ENCODE data around the gene COLEC12. TPM values are rescaled to one million over a fixed set of nuclear protein-coding genes. Genes with fewer than 3 reads are reported as not detected.

COLEC12 gene
- polyA plus RNA-seq, 3 donors = 20.9 to 28.6 (median 25.4) TPM

DNA sequence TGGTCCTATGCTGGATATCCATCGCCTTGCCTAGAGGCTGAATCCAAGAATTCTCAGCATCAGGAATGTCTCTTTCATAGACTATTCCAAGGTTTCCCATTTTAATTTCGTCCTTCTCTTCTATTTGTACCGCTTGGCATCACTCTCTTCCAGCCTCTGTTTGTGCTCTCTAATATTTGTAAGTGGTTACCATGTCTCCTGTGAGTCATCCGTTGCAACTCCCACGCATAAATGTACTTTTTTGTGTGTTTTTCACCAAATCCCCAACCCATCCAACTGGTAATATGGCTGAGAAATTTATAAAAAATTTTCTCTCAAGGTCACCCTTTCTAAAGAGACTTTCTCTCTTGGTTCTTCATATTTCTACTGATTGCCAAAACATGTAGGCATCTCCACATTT is 21.8 kb downstream of the COLEC12 start:
- DNase-seq = no peak

DNA sequence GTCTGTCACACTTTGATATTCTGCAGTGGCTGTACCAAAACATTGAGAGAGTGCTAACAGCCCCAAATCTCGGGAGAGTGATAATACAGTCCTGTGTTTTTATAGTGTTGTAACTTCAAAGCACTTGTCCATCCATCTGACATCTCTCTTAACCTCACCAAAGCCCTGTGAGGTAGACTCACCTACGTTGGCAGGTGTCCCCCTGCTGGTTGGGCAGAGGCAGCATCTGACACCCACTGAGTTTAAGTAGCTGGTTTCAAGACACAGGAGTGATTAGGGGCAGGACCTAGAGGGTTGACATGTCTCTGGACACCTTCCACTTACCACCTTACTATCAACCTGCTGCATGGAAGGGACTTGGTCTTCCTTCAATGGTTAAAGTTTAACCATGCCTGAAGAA is 22.9 kb downstream of the COLEC12 start:
- DNase-seq = no peak

DNA sequence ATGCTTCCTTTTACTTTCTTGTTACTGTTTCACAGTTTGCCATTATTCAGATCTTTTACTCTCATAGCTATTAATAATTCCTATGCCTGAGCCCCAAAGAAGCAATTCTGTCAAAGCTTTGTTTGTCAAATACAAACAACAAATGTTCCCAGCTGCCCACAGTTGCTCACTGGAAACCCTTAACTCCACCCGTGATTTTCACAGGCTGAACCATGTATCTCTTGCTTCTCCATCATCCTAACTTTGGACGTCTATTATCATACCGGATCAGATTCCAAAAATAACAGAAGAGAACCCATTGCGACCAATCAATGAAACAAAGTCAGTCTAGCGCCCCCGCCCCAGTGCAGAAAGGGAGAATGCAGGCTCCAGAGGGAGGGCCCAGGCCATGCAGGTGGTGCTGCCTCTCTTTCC is 24.2 kb downstream of the COLEC12 start:
- no peak for DNase-seq

DNA sequence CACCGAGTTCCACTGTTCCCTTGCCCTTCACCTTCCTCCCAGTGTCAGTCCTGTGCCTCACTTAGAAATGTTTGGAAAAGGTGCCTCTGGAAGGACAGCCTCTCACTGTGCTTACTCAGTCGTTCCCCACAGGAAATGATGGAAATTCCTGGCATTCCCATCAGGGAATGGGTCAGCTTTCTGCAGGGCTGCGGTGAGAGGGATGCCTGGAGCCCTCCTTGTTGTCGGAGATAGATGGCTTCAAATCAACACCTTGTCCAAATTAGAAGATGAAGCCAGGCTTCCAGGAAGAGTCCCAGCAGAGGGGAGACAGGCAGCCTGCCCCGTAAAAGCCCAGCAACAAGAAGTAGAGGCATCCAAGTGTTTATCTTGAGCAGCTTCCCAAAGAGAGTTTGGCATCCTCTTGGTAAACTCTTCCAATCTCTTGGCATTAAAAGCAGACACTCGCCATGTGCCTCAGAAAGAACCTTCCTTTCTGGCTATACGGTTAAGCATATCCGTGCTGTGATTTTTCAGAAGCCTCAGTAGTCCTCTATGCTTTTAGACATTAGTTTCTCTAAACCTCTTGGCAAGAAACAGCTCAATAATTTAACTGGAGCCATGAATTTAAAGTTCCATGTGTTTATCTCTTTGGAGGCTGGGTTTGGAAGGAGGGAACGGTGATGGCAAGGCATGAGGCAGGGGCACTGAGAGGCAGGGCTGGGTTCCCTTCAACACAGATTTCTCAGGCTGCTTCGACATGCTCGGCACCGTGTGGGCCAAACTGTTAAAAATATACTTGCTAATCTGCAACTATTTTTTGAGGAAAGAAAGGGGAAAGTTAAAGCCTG is 25.1 kb downstream of the COLEC12 start:
- DNase-seq = no peak

DNA sequence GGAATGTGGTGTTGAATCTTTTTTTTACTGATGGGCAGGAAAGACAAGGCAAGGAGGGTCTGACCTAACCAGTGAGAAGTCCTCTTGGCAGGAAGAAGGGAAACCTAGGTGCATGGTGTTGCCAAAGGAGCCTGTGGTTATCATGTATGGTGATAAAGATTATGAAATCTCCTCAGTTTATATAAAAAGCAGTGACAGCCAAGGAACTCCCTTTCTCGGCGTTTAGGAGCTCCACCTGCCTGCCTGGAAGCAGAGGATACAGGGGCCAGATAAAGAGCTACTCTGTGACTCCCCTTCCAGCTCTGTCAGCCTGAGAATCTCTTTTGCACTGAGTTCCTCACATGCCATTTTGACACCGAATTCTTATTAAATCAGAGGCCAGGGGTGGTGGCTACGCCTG is 26.1 kb downstream of the COLEC12 start:
- DNase-seq = no peak

DNA sequence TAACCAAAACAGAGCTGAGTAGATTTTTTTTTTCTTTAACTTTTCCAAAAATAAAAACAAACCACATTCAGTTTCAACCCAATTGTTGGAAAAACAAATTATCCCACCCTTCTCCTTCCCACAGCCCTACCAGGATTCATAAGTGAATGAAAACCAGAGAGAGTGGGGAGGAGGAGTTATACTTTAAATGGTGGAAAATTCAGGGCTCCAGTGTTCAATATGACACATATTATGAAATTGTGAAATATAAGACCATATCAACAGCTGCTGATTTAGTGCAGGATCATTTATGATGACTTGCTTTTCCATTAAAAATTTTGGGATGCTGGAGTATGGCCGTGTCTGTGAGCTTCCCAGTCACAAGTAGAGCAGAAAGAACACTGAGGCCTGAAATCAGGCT is 26.7 kb downstream of the COLEC12 start:
- DNase-seq = no peak

DNA sequence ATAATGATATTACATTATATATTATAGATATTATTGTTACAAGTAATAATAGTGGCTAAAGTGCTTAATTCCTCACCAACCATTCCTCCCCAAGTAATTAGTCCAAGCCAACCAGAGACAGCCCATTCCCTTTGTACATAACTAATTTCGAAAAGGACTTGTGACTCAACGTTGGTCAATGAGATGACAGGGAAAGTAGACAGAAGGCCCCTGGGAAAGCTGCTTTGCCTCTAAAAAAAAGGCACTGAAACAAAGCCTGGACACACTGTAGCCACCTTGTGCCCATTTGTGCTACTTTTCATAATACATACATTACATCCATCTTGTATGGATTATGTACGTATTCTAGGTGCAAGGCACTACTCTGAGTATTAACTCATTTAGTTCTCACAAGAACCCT is 28.8 kb downstream of the COLEC12 start:
- no peak for DNase-seq

DNA sequence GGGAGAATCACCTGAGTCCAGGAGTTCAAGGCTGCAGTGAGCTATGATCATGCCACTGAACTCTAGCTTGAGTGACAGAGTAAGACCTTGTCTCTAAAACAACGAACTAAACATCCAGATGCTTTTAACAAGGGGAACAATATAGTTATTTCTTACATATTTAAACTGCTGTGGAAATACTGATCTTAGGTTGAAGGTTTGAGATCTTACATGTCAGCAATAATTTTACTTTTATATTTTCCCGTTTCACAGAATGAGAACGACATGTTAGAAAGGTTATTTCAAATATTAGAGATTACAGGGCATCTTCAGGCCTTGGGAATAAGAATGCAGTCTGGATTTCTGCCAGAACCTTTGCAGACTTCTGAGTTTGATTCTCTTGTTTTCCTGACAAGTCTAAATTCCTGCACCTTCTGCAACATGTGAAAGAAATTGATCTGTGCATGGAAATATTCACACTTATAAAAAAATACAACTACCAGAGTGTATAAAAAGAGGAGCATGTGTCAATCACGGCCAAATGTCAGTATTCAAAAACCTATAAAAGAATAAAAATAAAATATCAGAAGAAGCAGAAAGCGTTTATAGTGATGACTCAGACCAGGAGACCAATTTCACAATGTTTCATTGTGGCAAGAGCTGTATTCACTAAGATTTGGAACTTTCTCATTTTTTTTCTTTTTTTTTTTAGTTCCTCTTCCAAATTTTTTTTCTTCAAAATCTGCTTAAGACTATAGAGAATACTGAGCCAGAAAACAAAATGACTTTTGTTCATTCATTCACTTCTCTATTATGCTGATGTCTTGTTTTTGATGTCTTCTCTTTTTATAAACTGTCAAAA is 29.6 kb downstream of the COLEC12 start:
- no peak for DNase-seq

DNA sequence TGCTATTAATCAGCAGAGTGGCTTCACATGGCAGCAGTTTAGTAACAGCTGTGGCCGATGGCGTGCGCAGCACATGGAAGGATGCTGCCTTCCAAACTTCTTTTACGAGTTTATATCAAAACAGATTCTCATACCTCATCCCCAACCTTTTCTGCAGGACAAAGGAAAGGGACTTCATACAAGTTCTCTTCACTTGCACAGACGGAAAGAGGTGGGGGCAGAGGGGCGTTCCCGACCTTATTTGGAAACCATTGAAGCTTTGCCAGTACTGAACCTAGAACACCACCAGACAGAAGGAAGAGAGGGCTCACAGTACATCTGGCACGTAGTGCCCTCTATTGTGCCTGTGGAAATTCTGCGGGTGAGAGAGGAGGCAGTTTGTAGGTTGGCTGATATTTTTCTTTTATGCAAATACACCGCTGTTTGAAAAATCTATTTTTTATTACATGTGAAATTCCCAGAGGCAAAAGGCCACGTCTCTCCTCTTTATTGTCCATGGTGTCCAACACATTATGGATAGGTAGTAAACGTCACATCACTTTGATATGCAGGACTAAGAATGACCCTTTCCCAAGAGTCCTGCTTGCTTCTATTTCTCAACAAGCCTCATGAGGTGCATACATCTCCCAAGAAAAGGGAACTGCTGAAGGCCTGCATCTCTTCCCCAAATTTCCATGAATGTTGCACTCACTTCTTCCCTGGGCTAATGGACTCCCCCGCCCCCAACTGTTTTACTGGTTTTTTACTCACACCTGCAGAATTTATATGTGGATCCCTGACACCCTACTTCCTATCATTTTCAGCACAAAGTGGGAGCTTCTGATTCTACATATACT is 31.3 kb downstream of the COLEC12 start:
- DNase-seq = no peak

DNA sequence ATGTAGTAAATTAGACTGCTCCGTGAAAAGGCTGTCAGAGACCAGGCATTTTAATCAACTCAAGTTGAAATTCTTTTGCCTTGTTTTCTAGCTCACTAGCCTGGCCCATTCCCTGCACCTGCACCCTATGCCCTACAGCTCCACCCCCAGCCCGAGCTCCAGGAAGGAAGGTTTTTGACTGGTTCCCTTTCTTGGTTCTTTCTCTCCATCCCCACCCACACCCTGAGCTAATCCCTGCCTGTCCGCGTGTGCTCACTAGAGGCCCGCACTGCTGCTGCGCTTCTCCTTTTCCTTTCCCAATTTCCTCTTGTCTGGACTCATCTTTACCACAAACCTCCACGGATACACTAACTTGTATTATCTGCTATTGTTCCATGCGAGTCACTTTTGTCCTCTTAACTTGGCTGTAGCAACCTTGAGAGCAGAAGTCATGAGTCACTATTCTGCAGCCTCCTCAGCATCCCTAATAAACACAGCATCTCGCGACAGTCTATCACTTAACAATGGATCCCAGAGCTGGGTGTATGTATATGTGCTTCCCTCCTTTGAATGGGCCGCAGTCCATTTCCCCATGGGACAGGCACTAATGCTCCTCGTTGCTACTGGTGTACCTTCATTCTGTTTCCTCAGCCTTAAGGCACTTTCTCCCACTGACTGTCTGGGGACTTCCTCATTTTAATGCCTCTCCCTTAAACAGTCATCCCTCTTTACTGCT is 36.5 kb downstream of the COLEC12 start:
- no peak for DNase-seq

DNA sequence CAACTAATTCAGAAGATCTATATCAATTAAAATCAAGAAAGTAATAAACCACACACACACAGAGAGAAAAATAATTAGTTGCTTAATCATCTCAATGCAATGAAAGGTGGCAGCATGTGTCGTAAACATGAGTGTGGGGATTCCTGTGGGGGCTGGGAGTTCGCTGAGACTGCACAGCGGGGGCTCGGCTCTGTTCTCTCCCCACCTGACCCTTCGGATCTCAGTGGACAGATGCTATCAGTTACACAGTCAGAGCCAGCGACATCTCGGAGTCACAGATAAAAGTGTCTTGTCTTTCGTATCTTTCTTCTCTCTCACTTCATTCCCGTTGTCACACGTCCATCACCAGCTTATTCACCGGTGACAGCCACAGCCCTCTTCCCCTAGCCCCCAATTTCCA is 37.1 kb downstream of the COLEC12 start:
- no peak for DNase-seq

DNA sequence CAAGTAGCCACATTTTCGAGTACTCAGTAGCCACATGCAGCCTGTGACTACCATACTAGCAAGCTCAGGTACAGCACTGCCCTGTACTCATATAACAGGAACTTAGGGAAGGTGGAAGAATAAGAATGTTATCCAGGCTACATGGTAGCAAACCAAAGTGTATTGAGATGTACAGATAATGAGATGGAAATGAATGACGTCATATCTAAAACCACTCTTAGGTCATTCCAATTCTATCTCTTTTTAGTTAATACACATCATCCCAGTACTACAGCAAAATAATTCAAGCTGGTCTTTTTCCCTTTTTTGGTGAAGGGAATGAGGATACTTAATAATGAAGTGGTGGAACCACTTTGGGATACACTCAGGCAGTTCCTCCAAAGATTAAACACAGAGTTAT is 38.7 kb downstream of the COLEC12 start:
- no peak for DNase-seq

DNA sequence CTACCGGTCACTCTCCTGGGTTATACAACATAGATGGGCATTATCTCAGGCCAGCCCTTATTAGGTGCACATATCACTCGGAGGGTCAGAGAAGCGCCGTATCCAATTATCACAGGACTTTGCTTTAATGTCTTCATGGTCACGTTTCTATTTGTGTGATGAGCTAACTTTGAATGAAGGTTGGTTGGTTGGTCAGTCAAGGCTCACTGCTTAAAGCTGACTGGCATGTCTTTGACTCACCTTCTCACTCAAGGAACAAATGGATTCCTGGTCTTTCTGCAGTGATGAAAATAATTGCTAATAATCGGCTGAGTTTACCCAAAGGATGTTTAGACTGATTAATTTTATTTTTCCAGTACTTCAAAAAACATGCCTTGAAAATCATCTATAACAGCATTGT is 39.7 kb downstream of the COLEC12 start:
- no peak for DNase-seq

DNA sequence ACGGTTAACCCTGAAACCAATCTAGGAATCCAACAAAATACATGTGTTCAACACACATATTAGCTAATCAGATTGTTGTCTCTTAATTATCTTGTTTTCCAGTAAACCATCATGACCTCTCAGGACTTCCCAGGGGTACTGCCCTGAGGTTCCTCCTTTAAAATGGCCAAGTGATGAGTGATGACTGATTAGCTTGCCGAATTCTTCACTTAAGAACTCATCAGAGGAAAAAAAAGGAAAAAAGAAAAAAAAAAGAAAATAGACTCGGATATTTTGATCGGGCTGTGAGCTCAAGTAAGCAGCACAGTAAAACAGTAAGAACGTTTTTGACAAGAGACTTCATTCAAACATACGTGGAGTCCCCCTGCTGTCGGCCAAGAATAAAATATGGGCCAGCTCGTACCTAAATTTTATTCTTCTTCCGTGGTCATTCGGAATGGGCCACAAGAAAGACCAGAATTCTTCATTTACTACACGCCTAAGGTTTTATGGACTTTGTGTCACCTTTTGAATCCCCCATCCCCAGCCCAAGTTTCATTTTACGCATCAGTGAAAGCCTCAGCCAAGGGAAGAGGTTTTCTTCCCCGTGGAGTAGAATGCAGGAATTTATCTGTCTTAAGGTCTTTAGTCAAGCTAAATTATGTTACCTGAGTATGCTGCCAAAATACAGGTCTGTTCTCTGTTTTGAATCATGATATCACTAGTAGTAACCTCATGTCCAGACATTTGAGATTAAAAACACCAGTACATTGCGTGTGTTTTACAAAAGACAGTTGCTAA is 40.5 kb downstream of the COLEC12 start:
- no peak for DNase-seq

DNA sequence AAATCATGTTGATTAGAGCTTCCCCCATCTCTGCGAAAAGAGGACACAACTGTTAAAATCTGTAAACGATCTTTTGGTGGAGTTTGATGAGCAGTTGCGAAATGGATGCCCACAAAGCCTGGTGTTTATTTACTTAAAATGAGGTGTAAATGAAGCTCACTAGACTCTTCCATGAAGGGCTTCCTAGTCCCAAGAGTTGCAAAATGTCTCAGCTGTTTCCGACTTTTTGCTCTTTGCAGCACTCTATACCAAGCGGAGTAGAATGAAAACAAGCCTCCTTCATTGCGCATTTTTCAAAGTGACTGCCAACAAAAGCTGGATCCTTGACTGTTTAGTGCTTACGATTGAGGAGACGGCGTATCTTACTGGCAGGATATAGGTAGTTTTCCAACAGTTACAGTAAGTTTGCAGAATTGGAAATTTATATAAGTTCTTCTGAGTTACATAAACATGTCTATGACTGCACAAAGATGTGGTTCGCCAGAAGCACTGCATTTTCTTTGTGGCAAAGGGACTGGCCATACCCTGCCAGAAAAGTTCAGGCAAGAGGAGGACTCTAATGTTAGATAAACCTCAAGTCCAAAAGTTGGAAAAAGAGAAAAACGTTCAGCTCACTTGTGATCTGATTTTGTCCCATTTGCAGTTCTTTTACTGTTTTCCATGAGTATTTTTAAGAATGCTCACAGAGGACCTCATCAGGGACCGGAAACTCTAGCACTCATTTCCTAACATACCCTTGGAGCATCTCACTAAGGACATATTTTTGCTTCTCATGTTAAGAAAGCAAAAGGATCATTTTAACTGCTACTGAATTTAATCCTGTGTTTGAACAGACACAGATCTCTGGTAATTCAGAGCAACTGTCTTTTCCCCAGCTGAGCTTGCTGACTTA is 42.7 kb downstream of the COLEC12 start:
- DNase-seq = no peak

DNA sequence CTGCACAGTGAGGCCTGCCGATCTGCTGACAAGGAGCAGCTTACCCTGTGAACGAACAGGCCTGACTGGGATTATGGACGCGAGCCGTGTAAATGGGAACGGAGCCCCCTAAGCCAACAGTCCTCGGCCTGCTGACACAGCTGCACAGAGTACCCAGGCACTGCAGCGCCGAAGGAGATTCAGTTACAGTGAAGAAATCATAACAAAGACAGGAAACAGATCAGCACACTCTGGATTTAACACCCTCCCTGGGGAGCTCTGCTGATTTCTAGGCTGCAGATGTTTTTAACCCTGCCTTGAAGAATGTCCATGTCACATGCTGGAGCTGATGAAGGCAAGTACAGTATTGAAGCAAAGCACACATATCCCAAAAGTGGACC is 43.4 kb downstream of the COLEC12 start:
- peak; percentile 69 for DNase-seq

DNA sequence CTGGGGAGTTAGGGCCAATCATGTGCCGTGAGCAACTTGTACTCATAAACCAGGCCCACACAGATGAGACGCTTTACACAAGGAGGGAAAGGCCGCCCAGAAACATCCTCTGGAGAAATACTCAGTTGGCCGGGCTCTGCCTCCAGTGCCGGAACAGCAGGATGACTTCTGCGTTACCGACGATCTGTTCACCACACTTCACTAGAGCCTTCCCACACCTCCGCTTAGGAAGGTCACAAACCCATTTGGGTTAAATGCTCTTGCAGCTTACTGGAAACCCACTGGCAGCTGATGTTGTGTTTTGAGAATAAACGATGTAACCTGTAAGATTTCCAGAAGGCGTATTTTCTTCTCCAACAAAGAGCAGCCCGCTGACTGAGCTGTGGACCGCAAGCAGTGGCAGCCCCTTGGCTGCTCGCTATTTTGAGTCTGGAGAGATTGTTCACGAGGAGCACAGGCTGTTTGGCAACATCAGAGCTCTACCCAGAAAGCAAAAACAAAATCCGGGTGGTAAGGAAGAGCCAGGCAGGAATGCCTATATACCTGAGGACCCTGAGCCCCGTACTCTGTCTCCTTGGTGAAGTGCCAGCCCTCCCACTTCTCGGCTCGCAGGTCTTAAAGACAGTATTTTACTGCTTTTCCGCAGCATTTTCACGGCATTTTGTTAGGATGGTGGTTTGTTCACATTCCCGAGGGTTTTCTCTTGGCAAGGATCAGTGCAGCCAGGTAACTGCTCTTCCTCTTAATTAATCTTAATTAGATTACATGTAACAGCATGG is 44.0 kb downstream of the COLEC12 start:
- no peak for DNase-seq

DNA sequence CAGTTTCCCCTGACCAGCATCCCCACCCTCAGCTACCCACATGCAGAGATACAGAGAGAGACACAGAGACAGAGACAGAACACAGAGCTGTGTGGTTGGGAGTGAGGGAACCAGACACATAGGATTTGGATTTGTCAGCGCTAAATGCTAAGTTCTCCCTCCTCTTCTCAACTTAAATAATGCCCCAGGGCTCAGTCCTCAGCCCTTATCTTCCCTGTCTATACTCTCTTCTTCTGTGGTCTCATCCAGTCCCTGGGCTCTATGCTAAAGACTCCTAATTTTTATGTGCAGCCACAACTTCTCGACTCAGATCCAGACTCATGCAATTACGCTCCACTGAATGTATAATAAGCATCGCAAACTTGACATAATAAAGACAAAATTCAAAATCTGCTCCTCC is 47.1 kb downstream of the COLEC12 start:
- no peak for DNase-seq

DNA sequence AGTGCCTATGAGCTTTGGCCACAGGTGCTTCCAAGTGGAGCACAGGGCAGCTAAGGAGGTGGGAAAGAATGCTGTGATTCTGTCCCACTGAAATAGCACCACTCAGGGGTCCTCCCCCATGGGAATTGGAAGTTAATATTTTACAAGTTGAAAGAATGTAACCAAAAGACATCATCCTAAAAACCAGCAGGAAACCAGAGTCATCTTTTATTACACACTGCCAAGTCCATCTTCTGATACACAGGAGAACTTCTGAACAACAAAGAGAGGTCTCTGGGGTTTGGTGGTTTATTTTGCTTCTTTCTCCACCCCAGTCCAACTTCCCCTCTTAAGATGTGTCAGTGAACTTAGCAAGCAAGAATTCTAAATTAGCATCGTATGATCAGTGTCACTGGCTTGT is 47.7 kb downstream of the COLEC12 start:
- DNase-seq = no peak
